Activated B cell treated with CpG ODN at 0.5 μM for 24 hours (primary cell): ENCODE measurements around the gene CSF1. TPM values are rescaled to one million over a fixed set of nuclear protein-coding genes. Genes with fewer than 3 reads are reported as not detected.

Experiments
- ATAC-seq: fragments of 200-7000 bp; cut with Tn5 transposase; one replicate; pipeline ENCODE4 v1.10.0; 2021; ENCODE audit warnings: low read depth, mild to moderate bottlenecking, moderate library complexity
- CTCF ChIA-PET: fragments of 350-600 bp; sonication (Branson Sonifier 250); formaldehyde crosslinking; loops from one replicate; lab custom pipeline; 2021; ENCODE audit warnings: antibody characterized with exemption; lab: Charles Lee
- POLR2A ChIA-PET: fragments of 350-600 bp; sonication (Branson Sonifier 250); formaldehyde crosslinking; loops from one replicate; lab custom pipeline; 2021; ENCODE audit warnings: antibody characterized with exemption; lab: Charles Lee
- DNase-seq: peaks from one replicate; pipeline ENCODE4 v3.0.0; 2022
- H3K27ac Mint-ChIP-seq: one replicate; pipeline ENCODE4 v1.8.0; 2020; ENCODE audit warnings: mixed read lengths
- H3K27me3 Mint-ChIP-seq: one replicate; pipeline ENCODE4 v1.8.0; 2021; ENCODE audit warnings: mixed read lengths
- H3K36me3 Mint-ChIP-seq: one replicate; pipeline ENCODE4 v1.8.0; 2021; ENCODE audit warnings: low read depth, mixed read lengths
- H3K4me1 Mint-ChIP-seq: one replicate; pipeline ENCODE4 v1.8.0; 2021; ENCODE audit warnings: mixed read lengths
- H3K4me3 Mint-ChIP-seq: one replicate; pipeline ENCODE4 v1.8.0; 2020; ENCODE audit warnings: mild to moderate bottlenecking, mixed read lengths
- H3K9me3 Mint-ChIP-seq: one replicate; pipeline ENCODE4 v1.8.0; 2020; ENCODE audit warnings: mixed read lengths
- intact Hi-C: fragments of 100-400 bp; cut with micrococcal nuclease; formaldehyde crosslinking; loops from one replicate; pipeline ENCODE4 v1.15.1; 2024
- total RNA-seq: library from RNA; stranded (reverse); gene quantifications from 2 replicates; pipeline ENCODE4 v1.2.3, GENCODE V29; 2022
- TF ChIP-seq, protein P1 (sequence below): fragments of 200-600 bp; IDR thresholded peaks from one replicate; pipeline ENCODE4 v1.8.0; 2022; ENCODE audit warnings: antibody characterized with exemption, mild to moderate bottlenecking

The CSF1 gene
- total RNA-seq, 1 donor from 2014 or later: 2.0 TPM

DNA sequence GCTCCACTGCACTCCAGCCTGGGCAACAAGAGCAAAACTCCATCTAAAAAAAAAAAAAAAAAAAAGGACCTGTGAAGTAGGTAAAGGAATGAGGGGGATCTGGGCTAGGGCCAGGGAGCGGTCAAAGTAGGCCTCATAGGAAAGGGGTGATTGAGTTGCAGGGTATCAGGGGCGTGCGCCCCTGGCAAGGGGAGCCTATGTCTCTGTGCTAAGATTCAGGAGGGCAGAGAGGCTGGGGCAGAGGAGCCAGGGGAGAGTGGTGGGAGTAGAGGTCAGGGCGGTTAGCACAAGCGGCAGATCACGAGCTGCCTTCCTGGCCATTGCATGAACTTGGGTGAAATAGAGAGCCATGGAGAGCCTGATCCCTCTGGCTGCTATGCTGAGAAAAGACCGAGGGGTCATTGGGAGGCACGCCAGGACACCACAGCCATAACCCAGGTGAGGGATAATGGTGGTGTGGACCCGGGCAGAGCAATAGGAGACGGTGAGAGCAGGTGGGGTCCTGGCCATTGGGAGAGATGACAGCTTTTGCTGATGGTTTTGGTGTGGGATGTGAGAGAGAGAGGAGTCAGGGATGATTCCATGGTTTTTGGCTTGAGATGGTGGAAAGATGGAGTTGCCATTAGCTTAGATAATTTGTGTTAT is 30.6 kb upstream of the CSF1 start:
- Mint-ChIP-seq H3K4me1 (peaks cover 28% of the 10 kb centered on the region), H3K4me3 (no peak overlapping the region), H3K36me3 (no peaks in the 10 kb centered on the region), H3K27ac (no peak overlapping the region), H3K27me3 (peaks cover 2% of the 10 kb centered on the region), H3K9me3 (no peaks in the 10 kb centered on the region)
- DNase-seq (no peak), ATAC-seq (no peak)
- POLR2A ChIA-PET: no interaction called here
- intact Hi-C loops: loop anchor here (5.0 kb wide), 1 partner anchor 32 kb away; the partner anchor contains the start of gene CSF1
- TF ChIP-seq, protein P1, sequence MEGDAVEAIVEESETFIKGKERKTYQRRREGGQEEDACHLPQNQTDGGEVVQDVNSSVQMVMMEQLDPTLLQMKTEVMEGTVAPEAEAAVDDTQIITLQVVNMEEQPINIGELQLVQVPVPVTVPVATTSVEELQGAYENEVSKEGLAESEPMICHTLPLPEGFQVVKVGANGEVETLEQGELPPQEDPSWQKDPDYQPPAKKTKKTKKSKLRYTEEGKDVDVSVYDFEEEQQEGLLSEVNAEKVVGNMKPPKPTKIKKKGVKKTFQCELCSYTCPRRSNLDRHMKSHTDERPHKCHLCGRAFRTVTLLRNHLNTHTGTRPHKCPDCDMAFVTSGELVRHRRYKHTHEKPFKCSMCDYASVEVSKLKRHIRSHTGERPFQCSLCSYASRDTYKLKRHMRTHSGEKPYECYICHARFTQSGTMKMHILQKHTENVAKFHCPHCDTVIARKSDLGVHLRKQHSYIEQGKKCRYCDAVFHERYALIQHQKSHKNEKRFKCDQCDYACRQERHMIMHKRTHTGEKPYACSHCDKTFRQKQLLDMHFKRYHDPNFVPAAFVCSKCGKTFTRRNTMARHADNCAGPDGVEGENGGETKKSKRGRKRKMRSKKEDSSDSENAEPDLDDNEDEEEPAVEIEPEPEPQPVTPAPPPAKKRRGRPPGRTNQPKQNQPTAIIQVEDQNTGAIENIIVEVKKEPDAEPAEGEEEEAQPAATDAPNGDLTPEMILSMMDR: no peak
- CTCF ChIA-PET: no interaction called here

DNA sequence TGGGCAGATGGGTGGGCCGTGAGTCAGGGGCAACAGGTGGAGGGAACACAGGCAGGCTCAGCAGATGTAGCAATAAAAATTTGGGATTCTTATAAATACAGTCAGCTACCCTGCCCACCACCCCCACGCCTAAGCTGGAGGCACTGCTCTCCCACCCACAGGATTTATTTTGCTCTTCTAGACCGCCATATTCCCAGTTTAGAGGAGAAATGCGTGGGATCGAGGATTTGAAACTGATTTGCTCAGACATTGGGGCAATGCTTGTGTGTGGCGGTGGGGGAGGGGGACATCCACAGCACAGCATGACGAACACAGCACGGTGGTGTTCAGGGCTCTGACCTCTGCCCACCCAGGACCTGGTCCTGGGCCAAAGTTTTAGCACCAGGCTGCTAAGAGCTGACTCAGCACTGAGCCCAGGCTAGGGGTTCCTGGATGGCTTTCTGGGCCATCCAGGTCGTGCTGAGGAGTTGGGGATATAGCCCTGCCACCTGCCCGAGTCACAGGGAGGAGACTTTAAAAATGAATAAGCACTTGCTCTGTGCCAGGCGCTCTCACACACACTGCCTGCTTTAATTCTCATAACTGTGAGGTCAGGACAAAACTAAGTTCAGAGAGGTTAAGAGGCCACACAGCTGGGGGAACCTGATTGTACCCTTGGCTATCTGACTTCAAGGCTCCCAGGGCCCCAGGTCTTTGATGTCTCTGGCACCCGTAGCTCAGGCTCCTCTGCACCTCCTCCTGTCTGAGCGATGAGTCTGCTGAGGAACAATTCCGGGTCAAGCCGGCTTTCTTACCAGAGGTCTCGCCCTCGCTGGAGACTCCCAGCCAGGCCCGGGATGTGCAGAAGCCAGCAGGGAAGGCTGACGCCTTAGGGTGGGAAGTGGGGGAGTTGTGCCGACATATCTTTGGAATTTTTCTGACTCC is 29.4 kb upstream of the CSF1 start:
- DNase-seq (no peak), ATAC-seq (no peak)
- H3K27me3 Mint-ChIP-seq: no peaks in the 10 kb centered on the region
- no peak overlapping the region for H3K27ac Mint-ChIP-seq
- H3K4me1 Mint-ChIP-seq: peaks cover 34% of the 10 kb centered on the region
- H3K9me3 Mint-ChIP-seq: no peaks in the 10 kb centered on the region
- TF ChIP-seq, protein P1: no peak
- intact Hi-C loops: no loop called here
- CTCF ChIA-PET: no interaction called here
- no peak overlapping the region for H3K4me3 Mint-ChIP-seq
- H3K36me3 Mint-ChIP-seq: no peaks in the 10 kb centered on the region
- POLR2A ChIA-PET: no interaction called here

DNA sequence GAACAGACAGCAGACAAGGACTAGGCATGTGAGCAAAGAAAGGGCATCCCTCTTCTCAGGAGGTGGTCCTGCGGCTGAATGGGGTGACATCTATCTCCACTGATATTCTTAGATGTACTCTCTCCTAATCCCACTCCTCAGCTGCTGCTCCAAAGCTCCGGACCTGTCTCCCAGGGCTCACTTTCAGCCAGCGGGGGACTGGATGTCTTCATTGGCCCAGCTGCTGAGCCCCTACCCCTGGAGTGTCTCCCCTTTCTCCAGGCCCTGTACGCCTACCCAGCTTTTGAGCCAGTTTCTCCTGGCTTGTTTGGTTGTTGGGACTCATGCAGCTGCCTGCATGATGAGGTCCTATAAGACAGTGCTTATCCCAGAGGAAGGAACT is 28.8 kb upstream of the CSF1 start:
- ChIA-PET POLR2A (no interaction called here), CTCF (no interaction called here)
- Mint-ChIP-seq H3K36me3 (no peaks in the 10 kb centered on the region), H3K27me3 (no peaks in the 10 kb centered on the region), H3K27ac (no peak overlapping the region), H3K9me3 (no peaks in the 10 kb centered on the region), H3K4me1 (peaks cover 34% of the 10 kb centered on the region), H3K4me3 (no peak overlapping the region)
- DNase-seq: no peak
- TF ChIP-seq, protein P1: no peak
- intact Hi-C loops: no loop called here
- no peak for ATAC-seq

DNA sequence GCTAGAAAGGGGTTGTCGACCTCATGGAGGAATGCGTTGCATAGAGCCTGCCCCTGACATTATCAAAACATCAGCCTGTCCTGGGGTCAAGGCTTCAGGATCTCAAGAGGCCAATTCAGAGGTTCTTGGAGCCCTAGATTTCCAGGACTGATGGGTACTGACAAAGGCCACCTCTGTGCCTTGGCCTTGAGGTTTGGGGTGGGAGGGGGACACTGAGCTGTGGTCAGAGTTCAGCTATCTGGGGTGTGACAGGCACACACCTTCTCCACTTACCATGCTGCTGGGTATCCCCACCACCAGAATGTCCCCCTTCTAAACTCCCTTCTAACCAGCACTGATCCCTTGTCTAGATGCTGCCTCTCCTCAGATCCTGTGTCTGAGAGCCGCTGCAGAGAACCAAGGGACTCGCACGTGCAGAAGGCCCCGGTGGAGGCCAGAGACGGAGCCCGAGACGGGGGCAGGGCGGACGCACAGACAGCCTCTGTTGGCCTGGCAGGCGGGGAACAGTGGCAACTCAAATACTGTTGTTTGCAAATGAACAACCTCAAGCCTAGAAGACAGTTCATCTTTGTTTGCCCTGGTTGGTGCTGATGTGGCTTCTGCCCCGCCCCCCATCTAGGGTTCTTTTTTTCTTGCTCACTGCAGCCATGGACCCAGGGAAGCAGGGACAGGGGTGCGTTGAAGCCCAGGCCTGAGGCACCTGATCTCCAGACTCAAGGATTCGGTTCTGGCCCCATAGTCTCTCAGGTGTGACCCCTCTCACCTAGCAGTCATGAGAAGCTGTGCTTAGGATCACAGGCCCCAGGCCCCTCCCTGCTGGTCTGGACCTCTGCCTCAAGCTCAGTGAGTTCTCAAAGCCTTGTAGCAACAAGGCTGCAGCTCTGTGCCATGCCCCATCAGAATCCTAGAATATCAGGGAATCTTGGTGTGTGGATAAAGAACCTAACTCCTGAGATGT is 28.1 kb upstream of the CSF1 start:
- CTCF ChIA-PET: no interaction called here
- no peak overlapping the region for H3K27ac Mint-ChIP-seq
- DNase-seq (no peak), ATAC-seq (no peak)
- H3K4me3 Mint-ChIP-seq: no peak overlapping the region
- POLR2A ChIA-PET: no interaction called here
- TF ChIP-seq, protein P1: no peak
- H3K27me3 Mint-ChIP-seq: no peaks in the 10 kb centered on the region
- no peaks in the 10 kb centered on the region for H3K9me3 Mint-ChIP-seq
- peaks cover 34% of the 10 kb centered on the region for H3K4me1 Mint-ChIP-seq
- intact Hi-C loops: no loop called here
- no peaks in the 10 kb centered on the region for H3K36me3 Mint-ChIP-seq
